ENCODE results near the gene CIAO3. TPM values are rescaled to one million over a fixed set of nuclear protein-coding genes. Genes with fewer than 3 reads are reported as not detected.

Gene CIAO3
- total RNA-seq, 1 experiment from 2014 or later, result 32.8 TPM

DNA sequence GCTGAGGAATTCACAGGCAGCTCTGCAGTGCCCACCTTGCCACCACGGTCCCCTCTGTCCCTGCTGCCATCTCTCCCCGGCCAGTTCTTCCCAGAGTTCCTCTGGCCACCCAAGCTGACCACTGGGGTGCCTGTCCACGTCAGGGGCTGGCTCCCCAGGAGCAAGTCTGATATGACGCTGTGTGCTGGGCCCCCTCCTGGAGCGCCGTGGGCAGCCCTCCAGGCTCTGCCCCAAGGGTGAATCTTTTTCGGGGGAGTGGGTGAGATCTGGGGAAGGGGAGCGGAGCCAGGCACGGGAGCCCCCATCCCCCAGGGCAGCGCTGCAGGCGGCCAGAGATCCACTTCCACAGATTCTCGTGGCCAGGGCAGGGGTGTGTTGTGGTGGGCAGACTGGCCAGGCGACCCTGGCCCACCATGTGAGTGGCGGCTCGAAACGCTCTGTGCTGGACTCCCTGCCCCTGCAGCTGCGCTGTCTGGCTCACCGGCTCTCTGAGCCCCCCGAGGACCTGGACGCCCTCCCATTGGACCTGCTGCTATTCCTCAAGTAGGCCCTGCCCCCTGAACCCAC is 23.5 kb upstream of the CIAO3 start:
- Histone ChIP-seq H3K4me2 (ENCODE audit: low read length) (no peak overlapping the region), H3K9ac (ENCODE audit: low read length) (no peak overlapping the region), H3K4me1 (ENCODE audit: control insufficient read depth in 1 of 2, insufficient read depth in 2 of 2, low read length in 2 of 2) (peaks cover 29 to 43% of the 10 kb centered on the region in 2 experiments), H3K27me3 (ENCODE audit: insufficient read depth, low read length) (no peaks in the 10 kb centered on the region), H3K36me3 (ENCODE audit: control insufficient read depth in 1 of 2, insufficient read depth in 2 of 2, low read length in 2 of 2) (peaks cover 7 to 11% of the 10 kb centered on the region in 2 experiments; a peak in 3 of 4 replicates), H3K27ac (ENCODE audit: low read depth, low read length) (peak overlapping the region; percentile 26; the same call in 1 of the 2 replicates), H4K20me1 (ENCODE audit: insufficient read depth) (no peaks in the 10 kb centered on the region), H3K4me3 (replicated peaks in 1 of 2; ENCODE audit: low read depth in 1 of 2, low read length in 2 of 2) (no peak overlapping the region), H3K79me2 (ENCODE audit: insufficient read depth, low read length) (peaks cover 26% of the 10 kb centered on the region), H3K9me3 (ENCODE audit: control insufficient read depth in 1 of 2, insufficient read depth in 1 of 2, low read depth in 1 of 2, low read length in 2 of 2) (no peaks in the 10 kb centered on the region), H3K9me2 (ENCODE audit: insufficient read depth) (no peaks in the 10 kb centered on the region), H2AFZ (ENCODE audit: low read depth, low read length, poor library complexity, severe bottlenecking) (no peak overlapping the region)
- RAD21 ChIA-PET (ENCODE audit: low non-redundant PET in 1 of 2, low total read pairs in 2 of 2, uncharacterized antibody in 2 of 2, unreplicated experiment in 2 of 2), result no interaction called here
- no peak for TF ChIP-seq POLR2AphosphoS5 (IDR thresholded peaks at IDR 0.05; ENCODE audit: low read depth, low read length)
- TF ChIP-seq, protein P1, sequence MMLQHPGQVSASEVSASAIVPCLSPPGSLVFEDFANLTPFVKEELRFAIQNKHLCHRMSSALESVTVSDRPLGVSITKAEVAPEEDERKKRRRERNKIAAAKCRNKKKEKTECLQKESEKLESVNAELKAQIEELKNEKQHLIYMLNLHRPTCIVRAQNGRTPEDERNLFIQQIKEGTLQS (IDR thresholded peaks at IDR 0.05), result no peak
- no peak for TF ChIP-seq SRF (IDR thresholded peaks at IDR 0.05; ENCODE audit: low read depth)
- no peak for TF ChIP-seq TCF7L2 (IDR thresholded peaks at IDR 0.05; ENCODE audit: borderline replicate concordance, extremely low read depth, insufficient read depth, insufficient read length)
- ATAC-seq, result no peak
- CTCF ChIA-PET, result no interaction called here
- POLR2A ChIA-PET, result no interaction called here
- DNase-seq (ENCODE audit: low read depth, low spot score), result no peak
- intact Hi-C loops (cut with micrococcal nuclease), result no loop called here
- no TSS peak for BruUV-seq (replicated peaks)

DNA sequence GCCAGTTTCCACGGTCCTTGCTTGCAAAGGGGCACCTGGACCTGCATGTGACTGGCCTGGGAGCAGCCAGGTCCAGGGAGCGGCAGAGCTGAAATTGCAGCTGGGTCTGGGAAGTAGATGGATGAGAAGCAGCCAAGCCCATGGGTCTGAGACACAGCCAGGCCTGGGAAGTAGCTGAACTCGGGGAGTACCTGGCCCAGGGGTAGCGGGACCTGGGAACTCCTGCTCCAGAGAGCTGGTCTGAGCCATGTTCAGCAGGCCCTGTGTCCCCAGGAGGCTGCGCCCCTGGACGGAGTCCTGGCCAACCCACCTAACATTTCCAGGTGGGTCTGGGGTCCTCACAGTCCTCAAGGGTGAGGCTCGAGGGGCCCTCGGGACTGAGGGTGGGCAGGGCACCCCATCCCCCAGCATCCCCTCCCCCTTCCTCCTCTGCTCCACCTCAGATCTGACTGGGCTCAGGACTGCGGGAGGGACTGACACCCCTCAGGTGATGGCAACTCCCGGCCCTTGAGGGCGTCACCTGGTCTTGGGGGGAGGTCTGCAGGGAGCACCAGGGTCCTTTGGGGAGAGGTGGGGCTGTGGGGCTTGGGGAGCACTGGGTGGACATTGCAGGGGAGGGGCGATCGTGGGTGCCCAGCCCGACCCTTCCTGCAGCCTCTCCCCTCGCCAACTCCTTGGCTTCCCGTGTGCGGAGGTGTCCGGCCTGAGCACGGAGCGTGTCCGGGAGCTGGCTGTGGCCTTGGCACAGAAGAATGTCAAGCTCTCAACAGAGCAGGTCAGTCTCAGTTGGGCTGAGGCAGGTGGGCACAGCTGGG is 22.8 kb upstream of the CIAO3 start:
- BruUV-seq (replicated peaks), result no TSS peak
- Histone ChIP-seq H3K27ac (ENCODE audit: low read depth, low read length) (peak overlapping the region; percentile 97; the same call in 1 of the 2 replicates), H3K9ac (ENCODE audit: low read length) (no peak overlapping the region)

More for the DNA sequence above, 22.8 kb upstream of the CIAO3 start:
- TF ChIP-seq JUND (IDR thresholded peaks at IDR 0.05) (no peak), POLR2AphosphoS5 (IDR thresholded peaks at IDR 0.05; ENCODE audit: low read depth, low read length) (no peak), ELF1 (IDR thresholded peaks at IDR 0.05; ENCODE audit: borderline replicate concordance, low read depth) (no peak), RAD21 (IDR thresholded peaks at IDR 0.05; ENCODE audit: low read depth) (no peak)
- DNase-seq (ENCODE audit: low read depth, low spot score) (no peak), ATAC-seq (no peak)
- intact Hi-C loops (cut with micrococcal nuclease), result no loop called here
- Histone ChIP-seq H3K4me1 (ENCODE audit: control insufficient read depth in 1 of 2, insufficient read depth in 2 of 2, low read length in 2 of 2) (peaks cover 34 to 47% of the 10 kb centered on the region in 2 experiments), H3K4me2 (ENCODE audit: low read length) (peak overlapping the region; percentile 99; the same call in 1 of the 2 replicates), H2AFZ (ENCODE audit: low read depth, low read length, poor library complexity, severe bottlenecking) (no peak overlapping the region), H3K9me2 (ENCODE audit: insufficient read depth) (no peaks in the 10 kb centered on the region), H3K4me3 (replicated peaks in 1 of 2; ENCODE audit: low read depth in 1 of 2, low read length in 2 of 2) (no peak overlapping the region), H3K9me3 (ENCODE audit: control insufficient read depth in 1 of 2, insufficient read depth in 1 of 2, low read depth in 1 of 2, low read length in 2 of 2) (no peaks in the 10 kb centered on the region), H3K36me3 (ENCODE audit: control insufficient read depth in 1 of 2, insufficient read depth in 2 of 2, low read length in 2 of 2) (peaks cover 7 to 11% of the 10 kb centered on the region in 2 experiments; a peak in 3 of 4 replicates), H3K79me2 (ENCODE audit: insufficient read depth, low read length) (peaks cover 26% of the 10 kb centered on the region), H4K20me1 (ENCODE audit: insufficient read depth) (no peaks in the 10 kb centered on the region), H3K27me3 (ENCODE audit: insufficient read depth, low read length) (no peaks in the 10 kb centered on the region)
- ChIA-PET POLR2A (no interaction called here), CTCF (no interaction called here), RAD21 (ENCODE audit: low non-redundant PET in 1 of 2, low total read pairs in 2 of 2, uncharacterized antibody in 2 of 2, unreplicated experiment in 2 of 2) (no interaction called here)
